Loucy (cell line): ENCODE data around the gene ZNF562.

Experiments used
- H2AFZ ChIP-seq: fragments of 200-600 bp; sonication (generic); 2 replicates; pipeline ENCODE4 v1.6.0; 2016; ENCODE audit warnings: antibody characterized with exemption, mild to moderate bottlenecking, low read length, moderate library complexity
- H3F3A ChIP-seq: fragments of 200-600 bp; 2 replicates; pipeline ENCODE4 v1.6.0; 2016; ENCODE audit warnings: antibody characterized with exemption, low read depth, mild to moderate bottlenecking
- H3K27me3 ChIP-seq: fragments of 200-600 bp; sonication (generic); 2 replicates; pipeline ENCODE4 v1.6.1; 2014; ENCODE audit warnings: low read length, mild to moderate bottlenecking; ENCODE audit not compliant: insufficient read depth, poor library complexity, severe bottlenecking
- H3K36me3 ChIP-seq: fragments of 200-600 bp; sonication (generic); 2 replicates; pipeline ENCODE4 v1.6.1; 2016; ENCODE audit warnings: low read length; ENCODE audit not compliant: insufficient read depth
- H3K4me1 ChIP-seq: fragments of 200-600 bp; sonication (generic); 2 replicates; pipeline ENCODE4 v1.5.1; 2014; ENCODE audit warnings: low read length, mild to moderate bottlenecking; ENCODE audit not compliant: insufficient read depth, poor library complexity, severe bottlenecking
- H3K4me2 ChIP-seq: fragments of 200-600 bp; sonication (generic); 2 replicates; pipeline ENCODE4 v1.6.0; 2014; ENCODE audit warnings: antibody characterized with exemption, low read length, low read depth, mild to moderate bottlenecking; ENCODE audit not compliant: poor library complexity, severe bottlenecking
- H3K4me3 ChIP-seq: fragments of 200-600 bp; sonication (generic); 2 replicates; pipeline ENCODE4 v1.5.1; 2014; ENCODE audit warnings: low read length, mild to moderate bottlenecking, mixed read lengths; ENCODE audit not compliant: poor library complexity, severe bottlenecking
- H3K79me2 ChIP-seq: fragments of 200-600 bp; sonication (generic); 2 replicates; pipeline ENCODE4 v1.6.1; 2014; ENCODE audit warnings: low read length; ENCODE audit not compliant: insufficient read depth
- H3K9ac ChIP-seq: fragments of 200-600 bp; sonication (generic); 2 replicates; pipeline ENCODE4 v1.6.0; 2014; ENCODE audit warnings: mild to moderate bottlenecking, low read depth, low read length, moderate library complexity; ENCODE audit not compliant: poor library complexity, severe bottlenecking
- H3K9me2 ChIP-seq: fragments of 200-600 bp; sonication (generic); replicated peaks from 2 replicates; pipeline ENCODE4 v1.6.1; 2016; ENCODE audit warnings: low read depth, low read length, mixed read lengths
- H3K9me3 ChIP-seq: fragments of 200-600 bp; sonication (generic); 2 replicates; pipeline ENCODE4 v1.6.1; 2014; ENCODE audit warnings: mild to moderate bottlenecking, antibody characterized with exemption, low read length, low read depth; ENCODE audit not compliant: insufficient read depth
- H4K20me1 ChIP-seq: fragments of 200-600 bp; sonication (generic); 2 replicates; pipeline ENCODE4 v1.6.0; 2014; ENCODE audit warnings: antibody characterized with exemption, low read length, mild to moderate bottlenecking; ENCODE audit not compliant: insufficient read depth, poor library complexity, severe bottlenecking
- EZH2phosphoT487 ChIP-seq: fragments of 200-600 bp; IDR thresholded peaks from 2 replicates; pipeline ENCODE4 v1.6.1; 2018; ENCODE audit warnings: antibody characterized with exemption, mild to moderate bottlenecking, moderate library complexity, borderline replicate concordance
- TF ChIP-seq, protein P1 (sequence below): fragments of 200-600 bp; sonication (generic); conservative IDR thresholded peaks from 2 replicates; pipeline ENCODE4 v1.5.1; 2014; ENCODE audit warnings: mild to moderate bottlenecking, antibody characterized with exemption, low read length

Gene ZNF562

DNA sequence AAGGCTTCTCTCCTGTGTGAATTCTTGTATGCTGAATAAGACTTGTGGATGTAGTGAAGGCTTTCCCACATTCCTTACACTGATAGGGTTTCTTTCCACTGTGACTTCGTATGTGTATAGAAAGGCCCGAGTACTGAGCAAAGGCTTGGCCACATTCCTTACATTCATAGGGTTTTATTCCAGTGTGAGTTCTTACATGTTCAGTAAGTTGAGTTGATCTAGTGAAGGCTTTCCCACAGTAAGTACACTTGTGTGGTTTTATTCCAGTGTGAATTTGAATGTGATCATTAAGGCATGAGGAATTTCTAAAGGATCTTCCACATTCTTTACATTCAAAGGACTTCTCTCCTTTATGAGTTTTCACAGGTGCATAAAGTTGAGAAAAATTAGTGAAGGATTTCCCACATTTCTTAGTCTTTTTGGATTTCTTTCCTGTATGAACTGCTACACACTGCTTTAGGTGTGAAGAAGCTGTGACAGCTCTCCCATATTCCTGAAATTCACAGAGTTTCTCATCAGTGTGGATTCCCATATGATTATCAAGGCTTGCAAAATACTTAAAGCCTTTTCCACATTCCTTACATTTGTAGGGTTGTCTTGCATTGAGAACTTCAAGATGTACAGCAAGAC lies 64.3 kb downstream of the ZNF562 start:
- peaks cover 9% of the 10 kb centered on the region; the same call in 1 of the 2 replicates for H3K9me3 ChIP-seq
- no peak overlapping the region for H3K4me2 ChIP-seq
- H3K4me3 ChIP-seq = no peak overlapping the region
- H3K79me2 ChIP-seq = no peaks in the 10 kb centered on the region
- TF ChIP-seq, protein P1, sequence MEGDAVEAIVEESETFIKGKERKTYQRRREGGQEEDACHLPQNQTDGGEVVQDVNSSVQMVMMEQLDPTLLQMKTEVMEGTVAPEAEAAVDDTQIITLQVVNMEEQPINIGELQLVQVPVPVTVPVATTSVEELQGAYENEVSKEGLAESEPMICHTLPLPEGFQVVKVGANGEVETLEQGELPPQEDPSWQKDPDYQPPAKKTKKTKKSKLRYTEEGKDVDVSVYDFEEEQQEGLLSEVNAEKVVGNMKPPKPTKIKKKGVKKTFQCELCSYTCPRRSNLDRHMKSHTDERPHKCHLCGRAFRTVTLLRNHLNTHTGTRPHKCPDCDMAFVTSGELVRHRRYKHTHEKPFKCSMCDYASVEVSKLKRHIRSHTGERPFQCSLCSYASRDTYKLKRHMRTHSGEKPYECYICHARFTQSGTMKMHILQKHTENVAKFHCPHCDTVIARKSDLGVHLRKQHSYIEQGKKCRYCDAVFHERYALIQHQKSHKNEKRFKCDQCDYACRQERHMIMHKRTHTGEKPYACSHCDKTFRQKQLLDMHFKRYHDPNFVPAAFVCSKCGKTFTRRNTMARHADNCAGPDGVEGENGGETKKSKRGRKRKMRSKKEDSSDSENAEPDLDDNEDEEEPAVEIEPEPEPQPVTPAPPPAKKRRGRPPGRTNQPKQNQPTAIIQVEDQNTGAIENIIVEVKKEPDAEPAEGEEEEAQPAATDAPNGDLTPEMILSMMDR = no peak
- TF ChIP-seq EZH2phosphoT487 = no peak
- H3K9ac ChIP-seq = no peak overlapping the region
- H3K27me3 ChIP-seq = no peaks in the 10 kb centered on the region
- no peaks in the 10 kb centered on the region for H3K9me2 ChIP-seq
- H2AFZ ChIP-seq = no peak overlapping the region
- H4K20me1 ChIP-seq = no peaks in the 10 kb centered on the region
- H3K4me1 ChIP-seq = no peaks in the 10 kb centered on the region
- H3K36me3 ChIP-seq = peaks cover 52% of the 10 kb centered on the region; the same call in 1 of the 2 replicates
- H3F3A ChIP-seq = no peaks in the 10 kb centered on the region

DNA sequence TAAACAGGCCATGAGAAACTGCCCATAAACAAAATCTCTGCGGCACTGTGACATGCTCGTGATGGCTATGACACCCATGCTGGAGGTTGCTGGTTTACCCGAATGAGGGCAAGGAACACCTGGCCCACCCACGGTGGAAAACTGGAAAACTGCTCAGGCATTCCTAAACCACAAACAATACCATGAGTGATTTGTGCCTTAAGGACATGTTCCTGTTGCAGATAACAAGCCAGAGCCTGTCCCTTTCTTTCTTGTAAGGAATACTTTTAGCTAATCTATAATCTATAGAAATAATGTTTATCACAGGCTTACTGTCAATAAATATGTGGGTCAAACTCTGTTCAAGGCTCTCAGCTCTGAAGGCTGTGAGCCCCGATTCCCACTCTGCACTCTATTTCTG lies 66.0 kb downstream of the ZNF562 start:
- Histone ChIP-seq H3K4me1 (no peaks in the 10 kb centered on the region), H3F3A (no peaks in the 10 kb centered on the region), H3K9me2 (no peaks in the 10 kb centered on the region), H3K4me2 (no peak overlapping the region), H3K36me3 (peaks cover 40% of the 10 kb centered on the region; the same call in 1 of the 2 replicates), H3K9ac (no peak overlapping the region), H3K27me3 (no peaks in the 10 kb centered on the region), H2AFZ (no peak overlapping the region), H3K9me3 (peaks cover 9% of the 10 kb centered on the region; the same call in 1 of the 2 replicates), H4K20me1 (no peaks in the 10 kb centered on the region), H3K4me3 (no peak overlapping the region), H3K79me2 (no peaks in the 10 kb centered on the region)
- TF ChIP-seq EZH2phosphoT487 = no peak
- TF ChIP-seq, protein P1 = no peak

DNA sequence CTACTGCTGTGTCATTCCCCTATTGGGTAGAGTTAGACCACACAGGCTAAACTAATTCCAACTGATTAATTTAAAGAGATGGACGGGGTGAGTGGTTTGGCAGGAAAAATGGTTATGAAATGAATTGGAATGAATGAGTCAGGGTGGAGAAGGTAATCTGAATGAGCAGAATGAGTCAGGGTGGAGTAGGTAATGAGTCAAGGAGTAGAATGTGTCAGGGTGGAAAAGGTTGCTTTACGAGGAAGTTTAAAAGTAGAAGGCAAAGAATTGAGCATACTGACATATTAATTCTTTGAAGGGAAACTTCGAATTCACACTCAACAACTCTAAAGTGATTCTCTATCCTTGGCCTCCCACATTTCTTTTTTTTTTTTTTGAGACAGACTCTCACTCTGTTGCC lies 77.9 kb downstream of the ZNF562 start:
- Histone ChIP-seq H3K79me2 (no peaks in the 10 kb centered on the region), H3K4me3 (no peak overlapping the region), H4K20me1 (no peaks in the 10 kb centered on the region), H3K27me3 (no peaks in the 10 kb centered on the region), H3K9me2 (no peaks in the 10 kb centered on the region), H3K4me2 (no peak overlapping the region), H3K4me1 (no peaks in the 10 kb centered on the region), H3F3A (no peaks in the 10 kb centered on the region), H3K9me3 (no peaks in the 10 kb centered on the region; the same call in 1 of the 2 replicates), H3K9ac (no peak overlapping the region), H2AFZ (no peak overlapping the region), H3K36me3 (no peaks in the 10 kb centered on the region)
- TF ChIP-seq, protein P1 = no peak
- no peak for TF ChIP-seq EZH2phosphoT487
